Activated naive CD4-positive, alpha-beta T cell treated with anti-CD3 and anti-CD28 coated beads, Interleukin-2, amount 50 U/mL, for 72 hours (primary cell): ENCODE results near the gene TSHZ2. TPM values are rescaled to one million over a fixed set of nuclear protein-coding genes. Genes with fewer than 3 reads are reported as not detected.

ENCODE experiments used
- ATAC-seq, 2 donors: fragments of 150-1000 bp; cut with Tn5 transposase; 2 replicates each; pipeline ENCODE4 v1.10.0; 2021; ENCODE audit warnings: mild to moderate bottlenecking in 2 of 2, moderate library complexity in 2 of 2
- DNase-seq, 2 donors: peaks; one replicate each; pipeline ENCODE4 v3.0.0; 2021 to 2022; ENCODE audit warnings: low spot score in 2 of 2
- H3K27ac Mint-ChIP-seq, 2 donors: one replicate each; pipeline ENCODE4 v1.8.0; 2022; ENCODE audit warnings: mild to moderate bottlenecking in 2 of 2, mixed read lengths in 2 of 2
- H3K36me3 Mint-ChIP-seq, 2 donors: one replicate each; pipeline ENCODE4 v1.8.0; 2022; ENCODE audit warnings: mixed read lengths in 2 of 2
- H3K9me3 Mint-ChIP-seq, 2 donors: one replicate each; pipeline ENCODE4 v1.8.0; 2022; ENCODE audit warnings: mixed read lengths in 2 of 2
- total RNA-seq, 2 donors: library from RNA; stranded (reverse); gene quantifications; one replicate each; pipeline ENCODE4 v1.2.3, GENCODE V29; 2022

Gene TSHZ2, protein sequence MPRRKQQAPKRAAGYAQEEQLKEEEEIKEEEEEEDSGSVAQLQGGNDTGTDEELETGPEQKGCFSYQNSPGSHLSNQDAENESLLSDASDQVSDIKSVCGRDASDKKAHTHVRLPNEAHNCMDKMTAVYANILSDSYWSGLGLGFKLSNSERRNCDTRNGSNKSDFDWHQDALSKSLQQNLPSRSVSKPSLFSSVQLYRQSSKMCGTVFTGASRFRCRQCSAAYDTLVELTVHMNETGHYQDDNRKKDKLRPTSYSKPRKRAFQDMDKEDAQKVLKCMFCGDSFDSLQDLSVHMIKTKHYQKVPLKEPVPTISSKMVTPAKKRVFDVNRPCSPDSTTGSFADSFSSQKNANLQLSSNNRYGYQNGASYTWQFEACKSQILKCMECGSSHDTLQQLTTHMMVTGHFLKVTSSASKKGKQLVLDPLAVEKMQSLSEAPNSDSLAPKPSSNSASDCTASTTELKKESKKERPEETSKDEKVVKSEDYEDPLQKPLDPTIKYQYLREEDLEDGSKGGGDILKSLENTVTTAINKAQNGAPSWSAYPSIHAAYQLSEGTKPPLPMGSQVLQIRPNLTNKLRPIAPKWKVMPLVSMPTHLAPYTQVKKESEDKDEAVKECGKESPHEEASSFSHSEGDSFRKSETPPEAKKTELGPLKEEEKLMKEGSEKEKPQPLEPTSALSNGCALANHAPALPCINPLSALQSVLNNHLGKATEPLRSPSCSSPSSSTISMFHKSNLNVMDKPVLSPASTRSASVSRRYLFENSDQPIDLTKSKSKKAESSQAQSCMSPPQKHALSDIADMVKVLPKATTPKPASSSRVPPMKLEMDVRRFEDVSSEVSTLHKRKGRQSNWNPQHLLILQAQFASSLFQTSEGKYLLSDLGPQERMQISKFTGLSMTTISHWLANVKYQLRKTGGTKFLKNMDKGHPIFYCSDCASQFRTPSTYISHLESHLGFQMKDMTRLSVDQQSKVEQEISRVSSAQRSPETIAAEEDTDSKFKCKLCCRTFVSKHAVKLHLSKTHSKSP (N-terminal part only)
- 10 to 100 TPM; 31.4 to 91.0 TPM for total RNA-seq

- Mint-ChIP-seq H3K27ac (peak within 1 kb of the TSS; percentile 94 to 99), H3K36me3 (peaks cover 42 to 54% of the 10 kb centered on the region in 2 donors), H3K9me3 (peaks cover 0 to 4% of the 10 kb centered on the region in 2 donors)
- ATAC-seq (peak; percentile 25 to 50), DNase-seq (peak; percentile 57 to 65)
These were observed at the start of gene TSHZ2 for GRCh38 chr20:52972190-52972937. TSHZ2 (plus strand) TSS chr20:52972358; CDS start chr20:52973294, 936 bp downstream.

DNA sequence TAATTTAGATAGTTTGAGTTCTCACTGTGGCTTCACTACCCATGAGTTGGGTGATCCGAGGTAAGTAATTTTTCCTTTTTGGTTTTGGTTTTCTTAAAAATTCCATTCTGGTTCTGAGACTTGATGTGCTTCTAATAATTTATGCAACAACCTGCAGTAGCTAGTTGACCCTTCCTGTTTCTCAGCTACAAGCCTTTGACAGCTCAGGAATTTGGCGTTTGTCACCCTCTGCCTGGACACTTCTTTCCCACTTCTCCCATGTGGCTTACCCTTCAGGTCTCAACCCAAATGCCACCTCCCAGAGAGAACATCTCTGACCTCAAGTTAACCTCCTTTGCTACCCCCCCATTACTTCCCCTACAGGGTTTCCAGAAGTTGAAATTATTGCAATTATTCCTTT lies 49.7 kb upstream of the TSHZ2 start:
- DNase-seq (no peak), ATAC-seq (no peak)
- peaks cover 0 to 20% of the 10 kb centered on the region in 2 donors for H3K9me3 Mint-ChIP-seq
- peaks cover 0 to 11% of the 10 kb centered on the region in 2 donors for H3K36me3 Mint-ChIP-seq
- H3K27ac Mint-ChIP-seq = no peak overlapping the region

GRCh38 chr20:52923123-52923937 lies 48.8 kb upstream of the TSHZ2 start:
- ATAC-seq = peak; percentile 26 to 55
- Mint-ChIP-seq H3K27ac (no peak overlapping the region), H3K36me3 (peaks cover 0 to 11% of the 10 kb centered on the region in 2 donors), H3K9me3 (peaks cover 0 to 15% of the 10 kb centered on the region in 2 donors)
- no peak for DNase-seq

GRCh38 chr20:52924411-52925271 lies 47.5 kb upstream of the TSHZ2 start:
- ATAC-seq = peak in 1 of 2 donors; percentile 36
- no peak overlapping the region for H3K27ac Mint-ChIP-seq

GRCh38 chr20:52926505-52926904 lies 45.7 kb upstream of the TSHZ2 start:
- Mint-ChIP-seq H3K36me3 (peaks cover 0 to 11% of the 10 kb centered on the region in 2 donors), H3K27ac (no peak overlapping the region), H3K9me3 (peaks cover 0 to 20% of the 10 kb centered on the region in 2 donors)
- DNase-seq (no peak), ATAC-seq (peak in 1 of 2 donors; percentile 77)

More at GRCh38 chr20:52924411-52925271, 47.5 kb upstream of the TSHZ2 start:
- H3K36me3 Mint-ChIP-seq = peaks cover 0 to 11% of the 10 kb centered on the region in 2 donors
- no peak for DNase-seq
- H3K9me3 Mint-ChIP-seq = peaks cover 0 to 20% of the 10 kb centered on the region in 2 donors

DNA sequence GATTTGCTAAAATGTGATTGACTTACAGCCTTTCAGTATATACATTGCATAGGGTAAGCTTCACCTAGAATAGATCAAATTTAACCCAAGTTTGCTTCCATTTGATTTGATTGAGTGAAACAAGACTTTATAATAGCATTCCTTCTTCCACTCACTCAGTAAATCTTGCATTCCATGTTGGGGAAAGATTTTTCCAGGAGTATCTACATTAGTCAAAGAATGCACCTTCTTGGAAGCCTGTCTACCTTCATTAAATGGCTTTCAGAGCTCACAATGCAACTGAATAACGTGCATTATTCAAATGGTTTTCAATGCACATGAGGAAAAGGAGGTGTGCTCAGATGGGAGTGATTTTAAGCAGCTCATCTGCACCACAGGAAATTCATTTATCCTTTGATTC lies 38.3 kb upstream of the TSHZ2 start:
- Mint-ChIP-seq H3K36me3 (peaks cover 0 to 4% of the 10 kb centered on the region in 2 donors), H3K9me3 (peaks cover 0 to 5% of the 10 kb centered on the region in 2 donors), H3K27ac (no peak overlapping the region)
- DNase-seq = no peak
- no peak for ATAC-seq

GRCh38 chr20:52936351-52937340 lies 35.5 kb upstream of the TSHZ2 start:
- H3K27ac Mint-ChIP-seq = no peak overlapping the region
- peaks cover 0 to 17% of the 10 kb centered on the region in 2 donors for H3K36me3 Mint-ChIP-seq
- DNase-seq (no peak), ATAC-seq (no peak)
- no peaks in the 10 kb centered on the region for H3K9me3 Mint-ChIP-seq

DNA sequence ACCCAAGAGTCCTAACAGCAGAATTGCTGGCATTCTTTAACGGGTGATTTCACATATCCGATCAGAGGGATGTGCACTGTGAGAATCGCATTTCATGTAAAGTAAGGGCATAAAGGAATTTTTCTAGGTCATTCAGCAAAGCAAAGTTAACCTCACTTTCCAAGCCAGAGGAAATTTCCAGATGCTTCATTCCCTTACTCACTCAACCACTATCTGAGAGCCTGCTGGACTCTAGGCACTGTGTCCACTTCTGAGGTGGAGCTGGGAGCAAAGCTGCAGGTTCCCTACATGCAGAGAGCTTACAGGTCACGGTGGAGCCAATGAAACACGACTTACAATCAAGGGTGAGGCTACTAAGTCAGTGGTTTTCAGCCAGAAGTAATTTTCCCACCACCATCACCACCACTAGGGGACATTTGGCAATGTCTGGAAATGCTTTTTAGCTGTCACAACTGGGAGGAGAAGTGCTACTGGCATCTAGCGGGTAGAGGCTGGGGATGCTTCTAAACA lies 34.5 kb upstream of the TSHZ2 start:
- H3K27ac Mint-ChIP-seq = no peak overlapping the region
- peaks cover 0 to 2% of the 10 kb centered on the region in 2 donors for H3K9me3 Mint-ChIP-seq
- H3K36me3 Mint-ChIP-seq = peaks cover 0 to 17% of the 10 kb centered on the region in 2 donors
- ATAC-seq (no peak), DNase-seq (no peak)

DNA sequence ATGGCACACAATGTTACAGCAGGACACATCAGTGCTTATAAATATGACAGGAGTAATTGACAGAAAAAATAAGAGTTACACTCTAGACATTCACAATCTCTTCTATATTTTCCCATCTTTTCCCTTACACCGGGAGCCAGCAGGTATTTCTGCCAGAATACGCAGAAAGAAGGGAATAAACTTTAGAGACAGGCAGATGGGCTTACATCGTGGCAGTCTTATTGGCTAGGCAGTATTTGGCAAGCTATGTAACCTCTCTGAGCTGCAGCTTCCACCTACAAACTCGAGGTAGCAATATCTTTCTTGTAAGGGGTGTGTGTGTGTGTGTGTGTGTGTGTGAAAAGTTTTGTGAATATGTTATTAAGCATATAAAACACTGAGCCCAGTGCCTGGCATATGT lies 33.0 kb upstream of the TSHZ2 start:
- H3K27ac Mint-ChIP-seq = no peak overlapping the region
- DNase-seq = no peak
- H3K9me3 Mint-ChIP-seq = peaks cover 0 to 9% of the 10 kb centered on the region in 2 donors
- peaks cover 0 to 17% of the 10 kb centered on the region in 2 donors for H3K36me3 Mint-ChIP-seq
- ATAC-seq = no peak

DNA sequence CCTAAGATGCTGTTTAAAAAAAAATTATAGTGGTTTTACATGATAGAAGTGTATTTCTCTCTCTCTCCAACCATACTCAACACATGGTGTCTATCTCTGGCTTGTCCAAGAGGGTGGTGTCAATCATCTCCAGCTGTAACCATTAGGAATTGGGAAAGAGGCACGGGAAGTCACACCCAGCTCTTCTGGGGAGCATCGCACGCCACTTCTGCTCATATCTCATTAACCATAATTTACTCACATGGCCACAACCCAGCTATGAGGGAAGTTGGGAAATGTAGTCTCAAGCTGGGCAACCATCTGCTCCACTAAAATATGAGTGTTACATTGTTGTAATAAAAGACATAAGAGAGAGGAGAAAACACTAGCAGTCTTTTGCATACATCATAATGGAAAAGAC lies 30.4 kb upstream of the TSHZ2 start:
- ATAC-seq = no peak
- Mint-ChIP-seq H3K9me3 (peaks cover 0 to 12% of the 10 kb centered on the region in 2 donors), H3K27ac (no peak overlapping the region), H3K36me3 (peaks cover 0 to 17% of the 10 kb centered on the region in 2 donors)
- no peak for DNase-seq

DNA sequence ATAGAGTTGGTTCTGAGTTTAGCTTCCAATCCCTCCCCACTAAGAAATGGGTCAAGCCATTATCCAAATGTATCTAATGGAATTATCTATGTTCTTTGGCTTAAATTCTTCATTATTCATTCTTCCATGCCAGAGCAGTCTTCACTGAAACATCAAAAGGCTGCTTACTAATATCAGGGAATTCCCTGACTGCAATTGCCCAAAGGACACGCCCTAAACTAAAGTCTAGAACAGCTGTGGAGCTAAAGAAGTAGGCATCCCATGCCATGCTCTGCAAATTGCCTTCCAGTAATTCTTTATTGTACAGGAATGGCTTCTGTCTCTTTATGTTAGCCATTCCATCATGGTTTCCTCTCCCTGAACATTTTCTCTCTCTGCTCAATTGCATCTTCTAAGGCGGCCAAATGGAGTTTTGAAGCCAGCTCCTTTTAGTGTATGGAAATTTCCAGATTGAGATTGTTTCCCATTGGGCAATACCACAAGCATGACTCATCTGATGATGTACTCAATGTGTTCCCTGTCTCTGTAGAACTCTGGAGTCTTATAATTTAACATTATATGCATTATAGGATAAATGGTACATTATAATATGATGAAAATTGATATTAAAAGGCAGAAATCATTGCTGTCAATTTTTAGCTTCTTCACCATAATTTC lies 28.8 kb upstream of the TSHZ2 start:
- no peak for ATAC-seq
- no peak overlapping the region for H3K27ac Mint-ChIP-seq
- H3K9me3 Mint-ChIP-seq = peaks cover 0 to 14% of the 10 kb centered on the region in 2 donors
- H3K36me3 Mint-ChIP-seq = peaks cover 0 to 12% of the 10 kb centered on the region in 2 donors
- no peak for DNase-seq

- Mint-ChIP-seq H3K27ac (no peak overlapping the region), H3K36me3 (peaks cover 0 to 3% of the 10 kb centered on the region in 2 donors), H3K9me3 (peaks cover 0 to 14% of the 10 kb centered on the region in 2 donors)
- ATAC-seq (no peak), DNase-seq (no peak)
These were observed 26.9 kb upstream of the TSHZ2 start for GRCh38 chr20:52945268-52945667.
